ENCODE results near the gene ZBTB32. TPM values are rescaled to one million over a fixed set of nuclear protein-coding genes. Genes with fewer than 3 reads are reported as not detected.

Gene ZBTB32
- total RNA-seq, 6 donors from 2014 or later, result 0.20 to 0.55 (median 0.30) TPM; not detected in 3

- H3K4me3 ChIP-seq, result peak overlapping the region; percentile 63 to 91 (median 76)
- ATAC-seq (ENCODE audit: low FRiP score in 2 of 2), result peak; percentile 87 to 91
- peak; percentile 92 to 98 for DNase-seq
- TF ChIP-seq CTCF (IDR thresholded peaks at IDR 0.05), result peak in 5 of 6 experiments; percentile 19 to 52 (median 40)
- TF ChIP-seq POLR2A (IDR thresholded peaks at IDR 0.05), result peak in 1 of 4 donors; percentile 88
- peak in 1 of 2 donors; percentile 5 for TF ChIP-seq POLR2AphosphoS5 (IDR thresholded peaks at IDR 0.05)
- no peak for TF ChIP-seq EP300 (IDR thresholded peaks at IDR 0.05)
- H3K27me3 ChIP-seq, result no peaks in the 10 kb centered on the region
- no peaks in the 10 kb centered on the region for H3K9me3 ChIP-seq
- H3K27ac ChIP-seq, result peak overlapping the region; percentile 99 to 100 (median 100)
- WGBS, 2 donors, result 7 to 9% methylated on average over 32 to 41 of the region's 41 CpGs
- peaks cover 0 to 4% (median 0%) of the 10 kb centered on the region in 4 donors for H3K36me3 ChIP-seq
- H3K4me1 ChIP-seq, result peaks cover 42 to 69% (median 53%) of the 10 kb centered on the region in 4 donors
Measured at GRCh38 chr19:35744430-35745327, 40.3 kb downstream of the ZBTB32 start.

GRCh38 chr19:35745328-35746086, 41.1 kb downstream of the ZBTB32 start, which contains the start of the genes PSENEN and U2AF1L4:
Gene PSENEN (plus strand): TSS chr19:35745651. CDS start chr19:35745931, 280 bp downstream.
Gene U2AF1L4 (minus strand): TSS chr19:35745418. CDS start chr19:35745391, 27 bp downstream.
- H3K36me3 ChIP-seq, result peaks cover 0 to 4% (median 0%) of the 10 kb centered on the region in 4 donors
- H3K27ac ChIP-seq, result peak within 1 kb of the TSS; percentile 99 to 100 (median 100)
- ATAC-seq (ENCODE audit: low FRiP score in 2 of 2), result peak; percentile 89 to 93
- peak; percentile 99 for DNase-seq
- no peaks in the 10 kb centered on the region for H3K27me3 ChIP-seq
- H3K4me1 ChIP-seq, result peaks cover 40 to 70% (median 52%) of the 10 kb centered on the region in 4 donors
- no peaks in the 10 kb centered on the region for H3K9me3 ChIP-seq
- peak within 1 kb of the TSS; percentile 63 to 91 (median 76) for H3K4me3 ChIP-seq
- TF ChIP-seq EP300 (IDR thresholded peaks at IDR 0.05) (no peak), CTCF (IDR thresholded peaks at IDR 0.05) (peak in 2 of 6 experiments; percentile 3 to 28), POLR2A (IDR thresholded peaks at IDR 0.05) (peak in 1 of 4 donors; percentile 48), POLR2AphosphoS5 (IDR thresholded peaks at IDR 0.05) (peak in 1 of 2 donors; percentile 70)
- WGBS, 2 donors, result 1 to 2% methylated on average over 22 of the region's 40 CpGs

- Histone ChIP-seq H3K4me1 (peaks cover 39 to 66% (median 49%) of the 10 kb centered on the region in 4 donors), H3K27ac (peak overlapping the region; percentile 99 to 100 (median 100)), H3K9me3 (no peaks in the 10 kb centered on the region), H3K27me3 (no peaks in the 10 kb centered on the region), H3K36me3 (peaks cover 0 to 4% (median 0%) of the 10 kb centered on the region in 4 donors), H3K4me3 (peak overlapping the region; percentile 37 to 91 (median 75))
- no peak for DNase-seq
- no peak for ATAC-seq (ENCODE audit: low FRiP score in 2 of 2)
- TF ChIP-seq POLR2AphosphoS5 (IDR thresholded peaks at IDR 0.05), result no peak
- whole genome bisulfite sequencing, 2 donors, result 2 to 10% methylated on average over 4 of the region's 4 CpGs
Measured at GRCh38 chr19:35746087-35746462, 41.7 kb downstream of the ZBTB32 start.

GRCh38 chr19:35746531-35746930, 42.2 kb downstream of the ZBTB32 start:
- Histone ChIP-seq H3K27me3 (no peaks in the 10 kb centered on the region), H3K36me3 (peaks cover 0 to 8% (median 0%) of the 10 kb centered on the region in 4 donors), H3K9me3 (no peaks in the 10 kb centered on the region), H3K27ac (peak overlapping the region in 2 of 4 donors; percentile 99 to 100), H3K4me3 (peak overlapping the region in 3 of 4 donors; percentile 63 to 91 (median 87)), H3K4me1 (peaks cover 35 to 61% (median 46%) of the 10 kb centered on the region in 4 donors)
- no peak for ATAC-seq (ENCODE audit: low FRiP score in 2 of 2)
- DNase-seq, result no peak
- TF ChIP-seq POLR2AphosphoS5 (IDR thresholded peaks at IDR 0.05), result no peak
- TF ChIP-seq CTCF (IDR thresholded peaks at IDR 0.05), result no peak
- no peak for TF ChIP-seq POLR2A (IDR thresholded peaks at IDR 0.05)
- TF ChIP-seq EP300 (IDR thresholded peaks at IDR 0.05), result no peak
- 71 to 82% methylated on average over 5 of the region's 5 CpGs for whole genome bisulfite sequencing, 2 donors

Data from upper lobe of left lung (tissue), 6 donors.